NCI-H187 treated with DMSO at 0.1 percent for 48 hours (cell line): ENCODE data around the gene TAS2R60.
"Not testable (repeated sequence)": the region's sequence is repeated elsewhere in the genome, so short reads cannot be mapped to it uniquely, and the experiment has no call there.

Experiments used
- DNase-seq: peaks from one replicate; lab custom pipeline; 2025; lab: John Stamatoyannopoulos, UW

Gene TAS2R60

DNA sequence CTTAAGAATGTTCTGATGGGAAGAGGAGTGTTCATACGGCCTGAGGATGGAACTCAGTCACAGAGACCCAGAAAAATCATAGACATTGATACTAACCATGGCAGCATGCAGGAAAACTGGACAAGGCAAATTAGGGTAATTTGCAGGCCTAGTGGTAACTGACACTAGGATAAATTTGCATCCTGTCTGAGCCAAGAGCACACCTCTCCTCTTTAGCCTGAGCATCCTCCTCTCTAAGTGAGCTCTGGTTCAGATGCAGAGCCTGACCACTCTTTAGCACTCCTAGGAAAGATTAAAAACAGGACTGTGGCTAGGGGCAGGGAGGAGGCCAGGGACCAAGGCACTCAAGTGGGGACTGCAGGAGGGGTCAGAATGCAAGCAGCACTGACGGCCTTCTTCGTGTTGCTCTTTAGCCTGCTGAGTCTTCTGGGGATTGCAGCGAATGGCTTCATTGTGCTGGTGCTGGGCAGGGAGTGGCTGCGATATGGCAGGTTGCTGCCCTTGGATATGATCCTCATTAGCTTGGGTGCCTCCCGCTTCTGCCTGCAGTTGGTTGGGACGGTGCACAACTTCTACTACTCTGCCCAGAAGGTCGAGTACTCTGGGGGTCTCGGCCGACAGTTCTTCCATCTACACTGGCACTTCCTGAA is 34.4 kb downstream of the TAS2R60 start, which contains the start of gene TAS2R41:
TAS2R41 (plus strand) TSS at position 373 of the 650 bp plus-strand sequence; CDS start at position 373, 0 bp downstream.
- no peak for DNase-seq

- DNase-seq, result no peak
These were observed 36.0 kb downstream of the TAS2R60 start for GRCh38 chr7:143479055-143479766.

GRCh38 chr7:143480501-143480900 is 37.2 kb downstream of the TAS2R60 start:
- DNase-seq, result no peak

DNA sequence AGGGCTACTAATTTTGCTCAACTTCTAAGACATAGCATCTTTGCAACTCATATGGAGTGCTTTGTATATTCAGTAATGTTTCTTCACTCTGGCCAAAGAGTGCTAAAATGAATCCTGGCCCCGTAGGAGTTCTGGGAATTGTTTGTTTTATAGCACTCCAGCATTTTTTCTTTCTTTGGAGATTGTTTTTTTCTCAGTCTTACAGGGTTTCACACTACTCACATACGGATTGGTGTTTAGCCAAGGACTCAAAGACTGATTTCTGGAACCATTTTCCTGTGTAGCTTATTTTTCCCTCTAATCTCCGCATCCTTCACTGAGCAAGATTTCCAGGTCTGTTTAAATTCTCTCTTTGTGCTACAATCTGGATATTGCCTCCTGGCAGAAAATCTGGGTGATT is 40.9 kb downstream of the TAS2R60 start:
- no peak for DNase-seq

DNA sequence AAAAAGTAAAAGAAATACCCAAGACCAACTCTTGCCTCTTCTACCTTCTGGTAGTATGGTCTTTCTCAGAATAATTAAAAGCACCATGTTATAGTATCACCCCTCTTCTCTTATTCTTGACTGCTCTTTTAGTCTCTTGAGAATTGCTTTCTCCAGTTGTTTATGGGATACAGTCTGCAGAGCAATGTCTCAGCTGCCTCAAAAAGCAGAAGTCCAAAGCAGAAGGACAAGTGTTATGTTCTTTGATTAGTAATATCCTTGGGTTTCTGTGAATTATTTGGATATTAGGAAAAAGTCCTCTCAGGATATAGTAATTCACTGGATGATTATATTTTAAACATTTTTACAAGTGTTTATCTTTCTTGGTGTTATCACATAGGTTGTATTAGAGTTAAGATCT is 41.8 kb downstream of the TAS2R60 start:
- DNase-seq, result no peak

- no peak for DNase-seq
These were observed 42.2 kb downstream of the TAS2R60 start for GRCh38 chr7:143485500-143485899.

GRCh38 chr7:143486266-143486665 is 43.0 kb downstream of the TAS2R60 start:
- DNase-seq, result not testable (repeated sequence)

DNA sequence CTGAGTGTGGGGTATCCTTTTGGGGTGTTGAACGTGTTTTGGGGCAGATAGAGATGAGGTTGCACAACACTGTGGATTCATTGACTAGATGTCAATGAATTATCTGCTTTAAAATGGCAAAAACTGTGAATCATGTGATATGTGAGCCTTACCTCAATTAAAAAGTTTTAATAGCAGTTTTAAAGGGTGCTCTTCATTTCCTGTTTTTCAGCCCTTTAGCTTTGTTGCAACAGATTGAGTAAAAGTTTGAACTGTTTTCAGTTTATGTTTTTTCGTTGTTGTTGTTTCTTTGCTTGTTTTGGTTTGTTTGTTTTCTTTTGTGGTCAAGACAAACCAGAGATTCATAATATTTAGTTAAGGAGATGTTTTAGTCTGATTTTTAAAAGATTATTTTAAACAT is 43.8 kb downstream of the TAS2R60 start:
- DNase-seq, result no peak

- no peak for DNase-seq
These were observed 44.3 kb downstream of the TAS2R60 start for GRCh38 chr7:143487566-143487965.

GRCh38 chr7:143490717-143491306 is 47.6 kb downstream of the TAS2R60 start:
- DNase-seq, result no peak

DNA sequence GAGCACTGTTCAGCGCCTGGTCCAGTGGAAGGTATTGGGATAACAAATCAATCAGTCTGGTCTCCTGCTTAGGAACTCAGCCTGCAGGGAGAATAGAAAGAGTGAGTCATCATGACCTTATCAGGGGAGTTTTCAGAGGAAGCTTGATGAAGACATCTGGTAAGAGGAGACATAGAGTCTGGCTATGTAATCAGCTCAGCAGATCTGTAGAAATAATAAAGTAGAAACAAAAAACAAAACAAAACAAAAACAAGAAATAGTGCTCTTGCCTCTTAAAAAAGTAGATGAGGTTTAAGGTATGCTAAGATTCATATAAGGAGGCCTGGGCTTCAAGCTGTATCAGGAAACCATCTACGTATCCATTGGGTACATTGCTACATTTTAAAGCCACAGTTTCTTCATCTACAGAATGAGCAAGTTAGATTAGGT is 48.8 kb downstream of the TAS2R60 start:
- no peak for DNase-seq

GRCh38 chr7:143492799-143493739 is 49.8 kb downstream of the TAS2R60 start:
- DNase-seq, result no peak

DNA sequence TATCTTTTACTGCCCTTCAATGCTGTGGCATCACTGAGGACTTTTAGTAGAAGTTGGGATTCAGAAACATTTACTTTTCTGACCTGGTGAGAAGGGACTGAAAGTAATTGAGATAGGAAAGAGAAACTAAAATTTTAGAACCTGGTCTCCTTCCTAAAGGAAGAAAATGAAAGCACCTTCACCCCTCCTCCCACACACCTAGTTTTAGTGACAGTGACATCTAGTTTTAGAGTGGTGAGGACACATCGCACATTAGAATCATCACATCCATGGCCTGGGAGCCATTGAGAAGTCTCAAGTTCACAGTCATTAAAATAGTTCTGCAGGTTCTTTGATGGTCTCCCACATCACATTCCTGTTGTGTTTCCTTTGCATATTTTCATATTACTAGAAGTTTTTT is 50.5 kb downstream of the TAS2R60 start:
- DNase-seq, result no peak
